ENCODE results near the gene MYCBP. TPM values are rescaled to one million over a fixed set of nuclear protein-coding genes. Genes with fewer than 3 reads are reported as not detected.
"Not testable (repeated sequence)": the region's sequence is repeated elsewhere in the genome, so short reads cannot be mapped to it uniquely, and the experiment has no call there.

Gene MYCBP, protein sequence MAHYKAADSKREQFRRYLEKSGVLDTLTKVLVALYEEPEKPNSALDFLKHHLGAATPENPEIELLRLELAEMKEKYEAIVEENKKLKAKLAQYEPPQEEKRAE
- polyA plus RNA-seq (2013, experiment 1 of 2): 55.2 TPM
- polyA plus RNA-seq (2013, experiment 2 of 2): 67.3 TPM

DNA sequence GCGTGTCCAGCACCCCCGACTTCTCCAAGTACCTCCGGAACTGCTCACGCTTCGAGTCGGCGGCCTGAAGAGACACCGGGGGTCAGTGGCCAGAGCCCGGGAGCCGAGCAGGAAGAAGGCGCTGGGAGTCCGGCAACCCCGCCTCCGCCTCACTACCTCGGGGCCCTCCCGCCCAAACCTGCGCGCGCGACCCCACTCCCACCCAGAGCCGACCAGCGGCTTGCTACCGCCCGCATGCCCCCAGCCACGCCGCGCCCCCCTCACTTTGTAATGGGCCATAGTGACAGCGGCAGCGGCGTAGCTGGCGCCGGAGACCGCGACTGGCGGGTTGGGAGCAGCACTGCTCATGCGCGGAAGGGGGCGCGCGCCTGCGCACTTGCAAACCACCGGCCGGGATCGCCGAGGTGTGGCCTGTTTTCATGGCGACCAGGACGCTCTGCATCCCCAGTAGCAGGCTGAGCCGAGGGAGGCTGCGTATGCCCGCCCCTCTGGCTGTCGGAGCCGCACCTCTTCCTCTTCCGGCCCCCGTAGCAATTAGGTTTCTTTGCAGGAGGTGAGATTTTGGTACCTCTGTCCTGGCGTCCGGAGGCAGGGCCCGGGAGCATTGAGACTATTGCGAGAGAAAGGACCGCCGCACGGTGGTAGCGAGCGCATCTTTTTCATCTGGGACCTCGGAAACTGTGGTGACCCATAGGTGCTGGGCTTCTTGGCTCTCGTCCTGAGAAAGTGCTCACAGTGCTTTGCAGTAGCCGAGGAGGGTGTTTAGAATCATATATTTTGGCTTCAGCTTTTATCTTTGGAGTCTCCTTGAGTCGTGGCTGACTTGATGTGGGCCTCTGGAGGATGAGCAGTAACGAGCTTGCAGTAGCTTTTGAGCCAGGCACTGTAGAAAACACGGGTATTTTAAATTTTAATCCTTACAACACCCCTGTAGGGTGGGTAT lies at the start of gene MYCBP:
Gene MYCBP (minus strand): TSS at position 322 of the 943 bp plus-strand sequence. CDS start 43 bp downstream, at position 279.
- H3K27ac ChIP-seq (ENCODE audit: low read depth, low read length, severe bottlenecking): peak within 1 kb of the TSS; percentile 7
- WGBS, 2 experiments (ENCODE audit: insufficient coverage in 2 of 2): 0% methylated on average over 60 to 61 of the region's 69 CpGs
- peaks cover 3% of the 10 kb centered on the region for H3K36me3 ChIP-seq (ENCODE audit: control insufficient read depth, insufficient read depth, low read length)
- H3K4me3 ChIP-seq (ENCODE audit: extremely low read depth, insufficient read depth, low read length, poor library complexity, severe bottlenecking): peak within 1 kb of the TSS; percentile 82
- peaks cover 4% of the 10 kb centered on the region for H3K4me1 ChIP-seq (ENCODE audit: control insufficient read depth, insufficient read depth, low read length, poor library complexity, severe bottlenecking)
- no peaks in the 10 kb centered on the region for H3K9me3 ChIP-seq (ENCODE audit: control insufficient read depth, low read length)

DNA sequence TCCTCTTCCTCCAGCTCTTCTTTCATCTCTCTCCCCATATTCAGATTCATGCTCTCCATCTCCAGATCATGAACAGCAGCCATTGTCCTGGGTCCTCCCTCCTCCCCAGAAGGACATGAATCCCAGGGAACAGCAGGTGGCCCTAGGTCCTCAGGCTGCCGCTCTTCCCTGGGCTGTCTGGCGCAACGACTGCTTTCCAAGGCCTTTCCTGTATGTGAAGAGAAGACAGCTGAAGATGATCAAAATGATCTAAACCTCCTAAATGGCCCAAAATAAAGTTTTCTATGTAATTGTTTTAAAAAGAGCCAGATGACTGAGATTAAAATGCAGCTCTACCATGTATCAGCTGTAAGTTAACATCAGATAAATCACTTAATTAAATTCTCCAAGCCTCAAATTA lies 46.0 kb upstream of the MYCBP start:
- Histone ChIP-seq H3K36me3 (ENCODE audit: control insufficient read depth, insufficient read depth, low read length) (no peaks in the 10 kb centered on the region), H3K9me3 (ENCODE audit: control insufficient read depth, low read length) (no peaks in the 10 kb centered on the region), H3K27ac (ENCODE audit: low read depth, low read length, severe bottlenecking) (no peak overlapping the region), H3K4me3 (ENCODE audit: extremely low read depth, insufficient read depth, low read length, poor library complexity, severe bottlenecking) (no peak overlapping the region), H3K4me1 (ENCODE audit: control insufficient read depth, insufficient read depth, low read length, poor library complexity, severe bottlenecking) (no peaks in the 10 kb centered on the region)
- WGBS, 2 experiments (ENCODE audit: insufficient coverage in 2 of 2): 47 to 50% methylated on average over 2 to 3 of the region's 3 CpGs

DNA sequence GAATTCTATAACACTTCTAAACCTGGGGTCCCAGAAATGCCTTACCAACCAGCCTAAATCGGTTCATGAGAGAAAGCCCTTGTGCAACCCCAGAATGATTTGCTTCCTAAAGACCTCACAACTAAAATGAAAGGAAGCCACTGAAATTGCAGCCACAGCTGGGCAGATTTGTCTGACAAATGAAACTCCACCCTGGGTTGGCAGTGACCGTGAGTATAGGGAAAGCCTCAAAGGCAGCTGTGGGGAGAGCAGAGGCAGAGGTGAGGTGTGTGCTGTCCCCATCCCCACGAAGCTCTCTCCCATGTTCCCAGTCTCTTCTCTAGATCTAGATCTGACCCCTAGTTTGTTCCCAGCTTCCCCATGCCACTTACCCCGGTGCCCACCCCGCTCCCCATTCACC lies 45.4 kb upstream of the MYCBP start:
- Histone ChIP-seq H3K9me3 (ENCODE audit: control insufficient read depth, low read length) (no peaks in the 10 kb centered on the region), H3K27ac (ENCODE audit: low read depth, low read length, severe bottlenecking) (no peak overlapping the region), H3K4me1 (ENCODE audit: control insufficient read depth, insufficient read depth, low read length, poor library complexity, severe bottlenecking) (no peaks in the 10 kb centered on the region), H3K36me3 (ENCODE audit: control insufficient read depth, insufficient read depth, low read length) (no peaks in the 10 kb centered on the region), H3K4me3 (ENCODE audit: extremely low read depth, insufficient read depth, low read length, poor library complexity, severe bottlenecking) (no peak overlapping the region)
- WGBS, 2 experiments (ENCODE audit: insufficient coverage in 2 of 2): 83% methylated on average over 4 to 5 of the region's 5 CpGs

DNA sequence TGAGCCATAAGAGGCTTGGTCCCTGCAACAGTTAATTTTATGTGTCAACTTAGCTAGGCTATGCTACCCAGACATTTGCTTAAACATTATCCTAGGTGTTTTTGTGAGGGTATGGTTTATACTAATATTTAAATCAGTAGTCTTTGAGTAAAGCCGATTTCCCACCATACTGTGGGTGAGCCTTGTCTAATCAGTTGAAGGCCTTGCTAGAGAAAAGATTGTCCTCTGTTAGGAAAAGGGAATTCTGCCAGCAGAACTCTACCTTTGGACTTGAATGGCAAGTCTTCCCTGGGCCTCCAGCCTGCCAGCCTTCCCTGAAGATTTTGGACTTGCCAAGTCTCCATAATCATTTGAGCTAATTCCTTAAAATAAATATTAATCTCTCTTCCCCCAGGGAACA lies 44.6 kb upstream of the MYCBP start:
- H3K36me3 ChIP-seq (ENCODE audit: control insufficient read depth, insufficient read depth, low read length): no peaks in the 10 kb centered on the region
- no peak overlapping the region for H3K27ac ChIP-seq (ENCODE audit: low read depth, low read length, severe bottlenecking)
- no peak overlapping the region for H3K4me3 ChIP-seq (ENCODE audit: extremely low read depth, insufficient read depth, low read length, poor library complexity, severe bottlenecking)
- H3K9me3 ChIP-seq (ENCODE audit: control insufficient read depth, low read length): no peaks in the 10 kb centered on the region
- H3K4me1 ChIP-seq (ENCODE audit: control insufficient read depth, insufficient read depth, low read length, poor library complexity, severe bottlenecking): no peaks in the 10 kb centered on the region
- no CpG with 5 or more reads among the region's 1 CpG for WGBS, 2 experiments (ENCODE audit: insufficient coverage in 2 of 2)

DNA sequence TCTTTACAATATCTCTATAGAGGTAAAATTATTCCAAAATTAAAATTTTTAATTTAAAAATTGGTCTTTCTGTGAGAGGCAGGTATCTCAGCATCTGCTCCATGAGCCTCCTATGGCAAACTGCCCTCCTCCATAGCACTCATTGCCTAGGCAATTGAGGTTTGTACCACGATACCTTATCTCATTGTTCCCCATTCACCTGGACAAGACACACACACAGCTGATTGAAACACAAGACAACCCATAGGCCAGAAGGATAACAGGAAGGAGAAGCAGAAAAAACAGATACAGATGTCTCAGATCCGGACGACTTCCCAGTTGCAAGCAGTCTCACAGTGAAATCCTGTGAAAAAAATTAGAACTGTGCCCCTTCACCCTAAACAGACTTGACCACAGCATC lies 44.2 kb upstream of the MYCBP start:
- H3K4me3 ChIP-seq (ENCODE audit: extremely low read depth, insufficient read depth, low read length, poor library complexity, severe bottlenecking): no peak overlapping the region
- no peaks in the 10 kb centered on the region for H3K4me1 ChIP-seq (ENCODE audit: control insufficient read depth, insufficient read depth, low read length, poor library complexity, severe bottlenecking)
- no peaks in the 10 kb centered on the region for H3K9me3 ChIP-seq (ENCODE audit: control insufficient read depth, low read length)
- 80 to 94% methylated on average over 2 of the region's 3 CpGs for WGBS, 2 experiments (ENCODE audit: insufficient coverage in 2 of 2)
- no peaks in the 10 kb centered on the region for H3K36me3 ChIP-seq (ENCODE audit: control insufficient read depth, insufficient read depth, low read length)
- no peak overlapping the region for H3K27ac ChIP-seq (ENCODE audit: low read depth, low read length, severe bottlenecking)

DNA sequence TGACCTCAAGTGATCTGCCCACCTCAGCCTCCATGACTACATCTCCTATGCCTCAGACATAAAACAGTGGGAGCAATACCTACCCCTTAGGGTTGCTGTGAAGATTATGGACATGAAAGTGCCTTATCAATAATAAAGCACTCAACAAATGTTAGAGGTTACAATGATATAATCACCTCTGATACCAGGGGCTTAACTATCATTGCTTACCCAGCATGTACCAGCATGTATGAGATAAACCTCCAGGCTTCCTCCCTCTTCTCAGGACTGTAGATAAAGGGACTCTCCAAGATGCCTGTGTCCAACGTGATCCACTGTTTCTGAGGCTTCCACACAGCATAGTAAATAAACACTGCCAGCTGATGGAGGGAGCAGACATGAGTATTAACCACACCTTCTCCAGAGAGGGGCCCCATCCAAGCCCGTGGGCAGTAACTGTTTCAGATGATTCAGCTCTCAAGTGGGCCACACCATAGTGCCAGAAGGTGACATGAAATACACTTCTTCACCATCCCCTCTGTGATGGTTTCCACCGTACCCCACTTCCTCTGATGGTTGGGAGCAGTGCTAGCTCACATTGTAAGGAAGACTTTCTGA lies 42.3 kb upstream of the MYCBP start:
- no peaks in the 10 kb centered on the region for H3K9me3 ChIP-seq (ENCODE audit: control insufficient read depth, low read length)
- H3K4me1 ChIP-seq (ENCODE audit: control insufficient read depth, insufficient read depth, low read length, poor library complexity, severe bottlenecking): no peaks in the 10 kb centered on the region
- WGBS, 2 experiments (ENCODE audit: insufficient coverage in 2 of 2): 65 to 86% methylated on average over 1 to 2 of the region's 3 CpGs
- no peaks in the 10 kb centered on the region for H3K36me3 ChIP-seq (ENCODE audit: control insufficient read depth, insufficient read depth, low read length)
- H3K27ac ChIP-seq (ENCODE audit: low read depth, low read length, severe bottlenecking): no peak overlapping the region
- no peak overlapping the region for H3K4me3 ChIP-seq (ENCODE audit: extremely low read depth, insufficient read depth, low read length, poor library complexity, severe bottlenecking)

DNA sequence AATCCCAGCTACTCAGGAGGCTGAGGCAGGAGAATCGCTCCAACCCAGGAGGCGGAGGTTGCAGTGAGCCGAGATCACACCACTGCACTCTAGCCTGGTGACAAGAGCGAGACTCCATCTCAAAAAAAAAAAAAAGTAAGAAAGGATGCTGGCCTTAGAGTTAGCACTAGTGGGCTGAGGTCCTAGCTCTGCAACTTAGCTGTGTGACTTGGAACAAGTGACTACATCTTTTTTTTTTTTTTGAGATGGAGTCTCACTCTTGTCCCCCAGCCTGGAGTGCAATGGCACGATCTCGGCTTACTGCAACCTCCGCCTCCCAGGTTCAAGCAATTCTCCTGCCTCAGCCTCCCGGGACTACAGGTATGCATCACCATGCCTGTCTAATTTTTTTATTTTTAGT lies 41.8 kb upstream of the MYCBP start:
- not testable (repeated sequence) for H3K4me3 ChIP-seq (ENCODE audit: extremely low read depth, insufficient read depth, low read length, poor library complexity, severe bottlenecking); H3K36me3 ChIP-seq (ENCODE audit: control insufficient read depth, insufficient read depth, low read length); H3K27ac ChIP-seq (ENCODE audit: low read depth, low read length, severe bottlenecking); H3K9me3 ChIP-seq (ENCODE audit: control insufficient read depth, low read length); H3K4me1 ChIP-seq (ENCODE audit: control insufficient read depth, insufficient read depth, low read length, poor library complexity, severe bottlenecking)
- WGBS, 2 experiments (ENCODE audit: insufficient coverage in 2 of 2): 92 to 98% methylated on average over 5 to 7 of the region's 8 CpGs

DNA sequence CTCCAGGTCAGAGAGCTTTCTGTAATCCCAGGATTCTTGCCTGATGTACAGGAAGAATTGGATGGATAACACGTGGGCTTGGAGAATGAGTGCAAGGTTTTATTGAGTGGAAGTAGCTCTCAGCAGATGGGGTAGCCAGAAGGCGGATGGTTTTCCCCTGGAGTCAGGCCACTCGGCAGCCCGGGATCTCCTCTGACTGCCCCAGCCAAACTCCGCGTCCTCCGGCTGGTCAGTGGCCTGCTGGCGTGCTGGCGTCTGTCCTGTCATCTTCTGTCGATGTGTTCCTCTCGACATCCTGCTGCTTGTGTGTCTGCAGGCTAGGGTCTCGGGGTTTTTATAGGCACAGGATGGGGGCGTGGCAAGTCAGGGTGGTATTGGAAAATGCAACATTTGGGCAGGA lies 35.7 kb upstream of the MYCBP start:
- Histone ChIP-seq H3K9me3 (ENCODE audit: control insufficient read depth, low read length) (no peaks in the 10 kb centered on the region), H3K4me1 (ENCODE audit: control insufficient read depth, insufficient read depth, low read length, poor library complexity, severe bottlenecking) (no peaks in the 10 kb centered on the region), H3K36me3 (ENCODE audit: control insufficient read depth, insufficient read depth, low read length) (no peaks in the 10 kb centered on the region), H3K4me3 (ENCODE audit: extremely low read depth, insufficient read depth, low read length, poor library complexity, severe bottlenecking) (no peak overlapping the region), H3K27ac (ENCODE audit: low read depth, low read length, severe bottlenecking) (no peak overlapping the region)
- WGBS, 2 experiments (ENCODE audit: insufficient coverage in 2 of 2): 91 to 93% methylated on average over 11 to 13 of the region's 13 CpGs

DNA sequence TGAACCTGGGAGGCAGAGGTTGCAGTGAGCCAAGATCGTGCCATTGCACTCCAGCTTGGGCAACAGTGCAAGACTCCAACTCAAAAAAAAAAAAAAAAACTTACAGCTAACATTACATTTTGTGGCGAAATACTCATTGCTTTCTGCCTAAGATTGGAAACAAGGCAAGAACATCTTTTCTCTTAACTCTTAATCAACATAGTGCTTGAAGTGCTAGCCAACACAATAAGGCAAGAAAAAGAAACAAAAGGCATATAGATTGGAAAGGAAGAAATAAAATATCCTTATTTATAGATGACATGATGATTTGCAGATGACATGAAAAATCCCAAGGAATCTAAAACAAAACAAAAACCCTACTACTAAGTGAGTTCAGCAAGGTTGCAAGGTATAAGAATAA lies 32.8 kb upstream of the MYCBP start:
- Histone ChIP-seq H3K27ac (ENCODE audit: low read depth, low read length, severe bottlenecking) (no peak overlapping the region), H3K36me3 (ENCODE audit: control insufficient read depth, insufficient read depth, low read length) (no peaks in the 10 kb centered on the region), H3K4me1 (ENCODE audit: control insufficient read depth, insufficient read depth, low read length, poor library complexity, severe bottlenecking) (no peaks in the 10 kb centered on the region), H3K4me3 (ENCODE audit: extremely low read depth, insufficient read depth, low read length, poor library complexity, severe bottlenecking) (no peak overlapping the region), H3K9me3 (ENCODE audit: control insufficient read depth, low read length) (no peaks in the 10 kb centered on the region)
- 80 to 100% methylated on average over 1 to 2 of the region's 2 CpGs for WGBS, 2 experiments (ENCODE audit: insufficient coverage in 2 of 2)

DNA sequence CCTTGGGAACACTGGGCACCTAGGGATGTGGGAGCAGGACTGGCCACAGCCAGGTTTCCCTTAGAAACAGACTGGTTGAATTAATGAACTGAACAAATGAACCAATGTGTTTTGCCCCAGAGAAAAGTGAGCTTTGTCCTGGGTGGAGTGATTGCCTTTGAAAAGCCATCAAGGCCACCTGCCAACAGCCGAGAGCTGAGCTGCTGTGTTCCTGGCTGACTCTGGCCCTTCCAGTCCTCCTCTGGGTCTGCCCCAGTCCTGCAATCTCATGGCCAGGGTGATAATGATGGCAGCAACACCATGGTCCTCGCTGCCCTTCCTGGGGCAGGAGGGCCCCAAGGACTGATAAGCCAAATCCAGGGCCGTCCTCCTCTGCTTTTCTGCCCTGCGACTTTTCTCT lies 26.4 kb upstream of the MYCBP start:
- H3K4me3 ChIP-seq (ENCODE audit: extremely low read depth, insufficient read depth, low read length, poor library complexity, severe bottlenecking): no peak overlapping the region
- no peaks in the 10 kb centered on the region for H3K9me3 ChIP-seq (ENCODE audit: control insufficient read depth, low read length)
- no peak overlapping the region for H3K27ac ChIP-seq (ENCODE audit: low read depth, low read length, severe bottlenecking)
- H3K4me1 ChIP-seq (ENCODE audit: control insufficient read depth, insufficient read depth, low read length, poor library complexity, severe bottlenecking): no peaks in the 10 kb centered on the region
- 83 to 84% methylated on average over 1 to 3 of the region's 4 CpGs for WGBS, 2 experiments (ENCODE audit: insufficient coverage in 2 of 2)
- no peaks in the 10 kb centered on the region for H3K36me3 ChIP-seq (ENCODE audit: control insufficient read depth, insufficient read depth, low read length)

Measured in mesodermal cell (in vitro differentiated cells).